Activated CD8-positive, alpha-beta memory T cell treated with anti-CD3 and anti-CD28 coated beads for 4 hours (primary cell): ENCODE measurements around the gene STAT4.

Experiments used
- DNase-seq, 2 donors: peaks; one replicate each; pipeline ENCODE4 v3.0.0-alpha.2; 2020; ENCODE audit warnings: low read depth in 2 of 2

Gene STAT4

GRCh38 chr2:191083540-191083939 is 67.3 kb downstream of the STAT4 start:
- no peak for DNase-seq

GRCh38 chr2:191082321-191082720 is 68.5 kb downstream of the STAT4 start:
- no peak for DNase-seq

GRCh38 chr2:191081411-191082155 is 69.2 kb downstream of the STAT4 start:
- DNase-seq = no peak

- no peak for DNase-seq
Measured at GRCh38 chr2:191078165-191078867, 72.5 kb downstream of the STAT4 start.

GRCh38 chr2:191070276-191070675 is 80.5 kb downstream of the STAT4 start:
- DNase-seq = no peak

- DNase-seq = no peak
Measured at GRCh38 chr2:191069606-191070005, 81.2 kb downstream of the STAT4 start.

GRCh38 chr2:191066919-191067233 is 83.9 kb downstream of the STAT4 start:
- no peak for DNase-seq

- DNase-seq = no peak
Measured at GRCh38 chr2:191066197-191066918, 84.4 kb downstream of the STAT4 start.

- no peak for DNase-seq
Measured at GRCh38 chr2:191065785-191066184, 85.0 kb downstream of the STAT4 start.

- DNase-seq = no peak
Measured at GRCh38 chr2:191064590-191064989, 86.2 kb downstream of the STAT4 start.

GRCh38 chr2:191063584-191063983 is 87.2 kb downstream of the STAT4 start:
- DNase-seq = no peak

GRCh38 chr2:191061381-191061980 is 89.3 kb downstream of the STAT4 start:
- DNase-seq = no peak

- no peak for DNase-seq
Measured at GRCh38 chr2:191059308-191059707, 91.5 kb downstream of the STAT4 start.

GRCh38 chr2:191056228-191056627 is 94.6 kb downstream of the STAT4 start:
- DNase-seq = no peak

- DNase-seq = no peak
Measured at GRCh38 chr2:191053256-191053655, 97.5 kb downstream of the STAT4 start.

GRCh38 chr2:191051825-191052778 is 98.7 kb downstream of the STAT4 start:
- DNase-seq = no peak

GRCh38 chr2:191051177-191051576 is 99.6 kb downstream of the STAT4 start:
- no peak for DNase-seq

- DNase-seq = no peak
Measured at GRCh38 chr2:191050640-191050987, 100.2 kb downstream of the STAT4 start.

GRCh38 chr2:191049728-191050639 is 100.8 kb downstream of the STAT4 start:
- DNase-seq = no peak

- no peak for DNase-seq
Measured at GRCh38 chr2:191048073-191048472, 102.7 kb downstream of the STAT4 start.
